Neural cell (in vitro differentiated cells): ENCODE measurements around the gene BCL3. TPM values are rescaled to one million over a fixed set of nuclear protein-coding genes. Genes with fewer than 3 reads are reported as not detected.

ENCODE experiments used
- H2AFZ ChIP-seq: fragments of 200-600, 300-800 bp; sonication (generic), shearing (Covaris generic); 2 replicates; pipeline ENCODE4 v1.6.0; 2014; ENCODE audit warnings: low read depth, mild to moderate bottlenecking, antibody characterized with exemption, low read length, moderate library complexity
- H3F3A ChIP-seq: fragments of 200-600 bp; shearing (Covaris generic); 2 replicates; pipeline ENCODE4 v1.6.1; 2016; ENCODE audit warnings: mild to moderate bottlenecking, moderate library complexity, mixed read lengths, antibody characterized with exemption, low read length; ENCODE audit not compliant: insufficient read depth, poor library complexity, severe bottlenecking
- H3K27ac ChIP-seq: fragments of 200-600, 300-800 bp; sonication (generic), shearing (Covaris generic); 2 replicates; pipeline ENCODE4 v1.5.1; 2014; ENCODE audit warnings: mild to moderate bottlenecking, low read length, moderate library complexity
- H3K27me3 ChIP-seq: fragments of 300-800, 200-600 bp; sonication (generic), shearing (Covaris generic); 2 replicates; pipeline ENCODE4 v1.6.0; 2014; ENCODE audit warnings: mild to moderate bottlenecking, low read depth, low read length, moderate library complexity; ENCODE audit not compliant: insufficient read depth
- H3K36me3 ChIP-seq: fragments of 300-800, 200-600 bp; sonication (generic), shearing (Covaris generic); 2 replicates; pipeline ENCODE4 v1.5.1; 2014; ENCODE audit warnings: mild to moderate bottlenecking, antibody characterized with exemption, low read length, moderate library complexity; ENCODE audit not compliant: insufficient read depth
- H3K4me2 ChIP-seq: fragments of 300-800, 200-600 bp; sonication (generic), shearing (Covaris generic); 2 replicates; pipeline ENCODE4 v1.6.0; 2014; ENCODE audit warnings: mild to moderate bottlenecking, low read length
- H3K4me3 ChIP-seq: fragments of 300-800, 200-600 bp; sonication (generic), shearing (Covaris generic); 2 replicates; pipeline ENCODE4 v1.5.1; 2014; ENCODE audit warnings: mild to moderate bottlenecking, low read length, moderate library complexity
- H3K79me2 ChIP-seq: fragments of 200-600 bp; shearing (Covaris generic); replicated peaks from 2 replicates; pipeline ENCODE4 v1.6.0; 2014; ENCODE audit warnings: mild to moderate bottlenecking, low read length, moderate library complexity; ENCODE audit not compliant: insufficient read depth
- H3K9ac ChIP-seq: fragments of 300-800, 200-600 bp; sonication (generic), shearing (Covaris generic); 2 replicates; pipeline ENCODE4 v1.6.1; 2016; ENCODE audit warnings: mild to moderate bottlenecking, low read length, mixed read lengths
- H3K9me2 ChIP-seq: fragments of 200-600 bp; shearing (Covaris generic); 2 replicates; pipeline ENCODE4 v1.6.1; 2016; ENCODE audit warnings: mild to moderate bottlenecking, low read length, mixed read lengths; ENCODE audit not compliant: insufficient read depth
- H3K9me3 ChIP-seq: fragments of 200-600, 300-800 bp; sonication (generic), shearing (Covaris generic); 2 replicates; pipeline ENCODE4 v1.6.1; 2016; ENCODE audit warnings: mild to moderate bottlenecking, mixed run types, low read length, moderate library complexity, mixed read lengths
- H4K20me1 ChIP-seq: fragments of 200-600 bp; shearing (Covaris generic); 2 replicates; pipeline ENCODE4 v1.6.1; 2016; ENCODE audit warnings: mild to moderate bottlenecking, mixed run types; ENCODE audit not compliant: insufficient read depth
- EP300 ChIP-seq: fragments of 450-650 bp; conservative IDR thresholded peaks from 2 replicates; pipeline ENCODE4 v1.6.1; 2014; ENCODE audit warnings: antibody characterized with exemption, mild to moderate bottlenecking, moderate library complexity; ENCODE audit not compliant: poor library complexity, severe bottlenecking
- EZH2 ChIP-seq: fragments of 200-600, 300-800 bp; shearing (Covaris generic), sonication (generic); IDR thresholded peaks from 2 replicates; pipeline ENCODE4 v1.6.1; 2014; ENCODE audit warnings: antibody characterized with exemption, low read length, borderline replicate concordance, mild to moderate bottlenecking; ENCODE audit not compliant: insufficient read depth, poor library complexity, severe bottlenecking
- MXI1 ChIP-seq: fragments of 450-650 bp; conservative IDR thresholded peaks from 2 replicates; pipeline ENCODE4 v1.6.1; 2014; ENCODE audit warnings: antibody characterized with exemption, mild to moderate bottlenecking; ENCODE audit not compliant: poor library complexity, severe bottlenecking
- POLR2AphosphoS5 ChIP-seq: IDR thresholded peaks from 2 replicates; pipeline ENCODE4 v1.6.1; 2012
- RAD21 ChIP-seq: fragments of 450-650 bp; conservative IDR thresholded peaks from 2 replicates; pipeline ENCODE4 v1.6.1; 2014; ENCODE audit warnings: antibody characterized with exemption, mild to moderate bottlenecking, moderate library complexity
- SMC3 ChIP-seq: fragments of 450-650 bp; conservative IDR thresholded peaks from 2 replicates; pipeline ENCODE4 v1.6.1; 2014; ENCODE audit warnings: antibody characterized with exemption, mild to moderate bottlenecking, moderate library complexity; ENCODE audit not compliant: poor library complexity
- TAF1 ChIP-seq: IDR thresholded peaks from 2 replicates; pipeline ENCODE4 v1.6.1; 2012; ENCODE audit warnings: low read depth
- polyA plus RNA-seq: library from polyadenylated mRNA; depleted of rRNA; stranded (reverse); fragments of >200 nt; gene quantifications from 2 replicates; pipeline ENCODE4 v1.2.3, GENCODE V29; 2014
- TF ChIP-seq, protein P1 (sequence below): IDR thresholded peaks from 2 replicates; pipeline ENCODE4 v1.6.1; 2012; ENCODE audit warnings: borderline replicate concordance
- TF ChIP-seq, protein P2 (sequence below): fragments of 450-650 bp; IDR thresholded peaks from 2 replicates; pipeline ENCODE4 v1.5.1; 2014; ENCODE audit warnings: antibody characterized with exemption, mild to moderate bottlenecking, moderate library complexity; ENCODE audit not compliant: poor library complexity, severe bottlenecking

Gene BCL3
- polyA plus RNA-seq, 1 donor from 2014 or later, result 0.48 TPM

DNA sequence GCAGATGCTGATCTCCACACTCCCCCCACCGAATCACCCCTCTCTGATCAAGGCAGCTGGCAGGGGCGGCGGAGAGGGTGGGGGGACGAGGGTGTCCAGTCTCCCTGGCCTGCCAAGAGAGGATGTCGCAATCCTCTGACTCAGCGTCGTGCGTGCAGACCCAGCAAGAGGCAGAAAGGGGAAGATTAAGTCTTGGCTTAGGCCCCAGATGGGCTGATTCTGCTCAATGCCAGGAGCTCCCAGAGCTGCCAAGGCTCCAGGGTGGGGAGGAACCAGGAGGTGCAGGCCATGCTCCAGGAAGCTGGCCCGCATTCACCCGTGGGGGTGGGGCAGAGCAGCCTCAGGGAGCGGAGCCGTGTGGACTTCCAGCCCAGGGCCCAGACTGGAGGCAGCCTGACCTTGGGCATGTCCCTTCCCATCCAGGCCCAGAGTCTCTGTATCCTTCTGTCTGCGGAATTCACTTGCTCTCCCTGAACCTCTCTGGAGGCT lies 6.6 kb upstream of the BCL3 start:
- Histone ChIP-seq H3K4me3 (no peak overlapping the region), H3K9me3 (no peaks in the 10 kb centered on the region), H3K36me3 (no peaks in the 10 kb centered on the region), H3K27ac (no peak overlapping the region), H3K79me2 (no peaks in the 10 kb centered on the region), H3K4me2 (no peak overlapping the region), H3K27me3 (peaks cover 21% of the 10 kb centered on the region), H2AFZ (no peak overlapping the region), H3F3A (no peaks in the 10 kb centered on the region), H3K9me2 (no peaks in the 10 kb centered on the region), H3K9ac (no peak overlapping the region), H4K20me1 (no peaks in the 10 kb centered on the region)
- no peak for TF ChIP-seq EZH2
- no peak for TF ChIP-seq EP300
- no peak for TF ChIP-seq MXI1
- TF ChIP-seq POLR2AphosphoS5, result no peak
- TF ChIP-seq, protein P1, sequence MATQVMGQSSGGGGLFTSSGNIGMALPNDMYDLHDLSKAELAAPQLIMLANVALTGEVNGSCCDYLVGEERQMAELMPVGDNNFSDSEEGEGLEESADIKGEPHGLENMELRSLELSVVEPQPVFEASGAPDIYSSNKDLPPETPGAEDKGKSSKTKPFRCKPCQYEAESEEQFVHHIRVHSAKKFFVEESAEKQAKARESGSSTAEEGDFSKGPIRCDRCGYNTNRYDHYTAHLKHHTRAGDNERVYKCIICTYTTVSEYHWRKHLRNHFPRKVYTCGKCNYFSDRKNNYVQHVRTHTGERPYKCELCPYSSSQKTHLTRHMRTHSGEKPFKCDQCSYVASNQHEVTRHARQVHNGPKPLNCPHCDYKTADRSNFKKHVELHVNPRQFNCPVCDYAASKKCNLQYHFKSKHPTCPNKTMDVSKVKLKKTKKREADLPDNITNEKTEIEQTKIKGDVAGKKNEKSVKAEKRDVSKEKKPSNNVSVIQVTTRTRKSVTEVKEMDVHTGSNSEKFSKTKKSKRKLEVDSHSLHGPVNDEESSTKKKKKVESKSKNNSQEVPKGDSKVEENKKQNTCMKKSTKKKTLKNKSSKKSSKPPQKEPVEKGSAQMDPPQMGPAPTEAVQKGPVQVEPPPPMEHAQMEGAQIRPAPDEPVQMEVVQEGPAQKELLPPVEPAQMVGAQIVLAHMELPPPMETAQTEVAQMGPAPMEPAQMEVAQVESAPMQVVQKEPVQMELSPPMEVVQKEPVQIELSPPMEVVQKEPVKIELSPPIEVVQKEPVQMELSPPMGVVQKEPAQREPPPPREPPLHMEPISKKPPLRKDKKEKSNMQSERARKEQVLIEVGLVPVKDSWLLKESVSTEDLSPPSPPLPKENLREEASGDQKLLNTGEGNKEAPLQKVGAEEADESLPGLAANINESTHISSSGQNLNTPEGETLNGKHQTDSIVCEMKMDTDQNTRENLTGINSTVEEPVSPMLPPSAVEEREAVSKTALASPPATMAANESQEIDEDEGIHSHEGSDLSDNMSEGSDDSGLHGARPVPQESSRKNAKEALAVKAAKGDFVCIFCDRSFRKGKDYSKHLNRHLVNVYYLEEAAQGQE, result no peak
- no peak for TF ChIP-seq SMC3
- TF ChIP-seq, protein P2, sequence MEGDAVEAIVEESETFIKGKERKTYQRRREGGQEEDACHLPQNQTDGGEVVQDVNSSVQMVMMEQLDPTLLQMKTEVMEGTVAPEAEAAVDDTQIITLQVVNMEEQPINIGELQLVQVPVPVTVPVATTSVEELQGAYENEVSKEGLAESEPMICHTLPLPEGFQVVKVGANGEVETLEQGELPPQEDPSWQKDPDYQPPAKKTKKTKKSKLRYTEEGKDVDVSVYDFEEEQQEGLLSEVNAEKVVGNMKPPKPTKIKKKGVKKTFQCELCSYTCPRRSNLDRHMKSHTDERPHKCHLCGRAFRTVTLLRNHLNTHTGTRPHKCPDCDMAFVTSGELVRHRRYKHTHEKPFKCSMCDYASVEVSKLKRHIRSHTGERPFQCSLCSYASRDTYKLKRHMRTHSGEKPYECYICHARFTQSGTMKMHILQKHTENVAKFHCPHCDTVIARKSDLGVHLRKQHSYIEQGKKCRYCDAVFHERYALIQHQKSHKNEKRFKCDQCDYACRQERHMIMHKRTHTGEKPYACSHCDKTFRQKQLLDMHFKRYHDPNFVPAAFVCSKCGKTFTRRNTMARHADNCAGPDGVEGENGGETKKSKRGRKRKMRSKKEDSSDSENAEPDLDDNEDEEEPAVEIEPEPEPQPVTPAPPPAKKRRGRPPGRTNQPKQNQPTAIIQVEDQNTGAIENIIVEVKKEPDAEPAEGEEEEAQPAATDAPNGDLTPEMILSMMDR, result no peak
- TF ChIP-seq TAF1, result no peak
- TF ChIP-seq RAD21, result no peak

DNA sequence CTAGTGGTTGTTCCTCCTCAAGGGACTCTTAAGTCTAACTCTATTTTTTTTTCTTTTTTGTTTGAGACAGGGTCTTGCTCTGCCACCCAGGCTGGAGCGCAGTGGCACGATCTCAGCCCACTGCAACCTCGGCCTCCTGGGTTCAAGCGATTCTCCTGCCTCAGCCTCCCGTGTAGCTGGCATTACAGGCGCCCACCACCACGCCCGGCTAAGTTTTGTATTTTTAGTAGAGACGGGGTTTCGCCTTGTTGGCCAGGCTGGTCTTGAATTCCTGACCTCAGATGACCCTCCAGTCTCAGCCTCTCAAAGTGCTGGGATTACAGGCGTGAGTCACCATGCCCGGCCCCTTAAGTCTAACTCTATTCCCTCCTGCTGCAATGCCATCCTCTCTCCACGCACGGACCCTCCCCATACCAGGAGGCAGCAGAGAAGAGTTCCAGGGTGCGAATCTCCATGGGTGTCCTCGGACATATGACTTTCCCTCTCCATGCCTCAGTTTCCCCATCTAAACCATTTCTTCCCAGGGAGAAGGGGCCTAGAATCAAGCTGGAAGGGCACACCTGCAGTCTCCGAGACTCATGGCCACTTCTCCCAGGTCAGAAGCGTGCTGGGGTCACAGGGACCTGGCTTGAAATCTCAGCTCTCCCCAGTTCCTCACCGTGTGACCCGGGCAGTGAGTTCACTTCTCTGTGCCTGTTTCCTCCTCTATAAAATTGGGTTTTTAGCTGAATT lies 6.0 kb upstream of the BCL3 start:
- H3K9ac ChIP-seq, result no peak overlapping the region
- H3K9me2 ChIP-seq, result no peaks in the 10 kb centered on the region
- H3K79me2 ChIP-seq, result no peaks in the 10 kb centered on the region
- no peak overlapping the region for H3K4me3 ChIP-seq
- H3K4me2 ChIP-seq, result no peak overlapping the region
- H2AFZ ChIP-seq, result no peak overlapping the region
- no peaks in the 10 kb centered on the region for H3F3A ChIP-seq
- H4K20me1 ChIP-seq, result no peaks in the 10 kb centered on the region
- TF ChIP-seq, protein P2, result no peak
- TF ChIP-seq MXI1, result no peak
- TF ChIP-seq, protein P1, result no peak
- TF ChIP-seq EZH2, result no peak
- no peak for TF ChIP-seq EP300
- no peak for TF ChIP-seq RAD21
- TF ChIP-seq POLR2AphosphoS5, result no peak
- no peak for TF ChIP-seq TAF1
- TF ChIP-seq SMC3, result no peak
- no peaks in the 10 kb centered on the region for H3K36me3 ChIP-seq
- H3K27me3 ChIP-seq, result peaks cover 27% of the 10 kb centered on the region
- H3K9me3 ChIP-seq, result no peaks in the 10 kb centered on the region
- H3K27ac ChIP-seq, result no peak overlapping the region
